CD8-positive, alpha-beta memory T cell (primary cell): ENCODE results near the gene RIOK3. TPM values are rescaled to one million over a fixed set of nuclear protein-coding genes. Genes with fewer than 3 reads are reported as not detected.
A peak's percentile ranks its signal among the peaks of the same experiment; 100 is the strongest.

ENCODE experiments used
- CTCF ChIA-PET: fragments of 350-600 bp; sonication (Branson Sonifier 250); formaldehyde crosslinking; loops from one replicate; lab custom pipeline; 2021; ENCODE audit warnings: antibody characterized with exemption; lab: Charles Lee
- POLR2A ChIA-PET: fragments of 350-600 bp; sonication (Branson Sonifier 250); formaldehyde crosslinking; loops from one replicate; lab custom pipeline; 2021; ENCODE audit warnings: antibody characterized with exemption; lab: Charles Lee
- DNase-seq, 5 donors: peaks; one replicate each; pipeline versions ENCODE4 v3.0.0 to v3.0.0-alpha.2; 2020 to 2022; ENCODE audit warnings: mixed read lengths in 1 of 5
- H3K27ac ChIP-seq: one replicate; pipeline ENCODE4 v1.7.0; 2013; ENCODE audit warnings: low read depth, mild to moderate bottlenecking, low read length, moderate library complexity
- H3K27me3 ChIP-seq: 2 replicates; pipeline ENCODE4 v1.7.0; 2013; ENCODE audit warnings: low read length, mild to moderate bottlenecking; ENCODE audit not compliant: insufficient read depth, poor library complexity, severe bottlenecking
- H3K36me3 ChIP-seq: 2 replicates; pipeline ENCODE4 v1.7.0; 2013; ENCODE audit warnings: mild to moderate bottlenecking, low read length, moderate library complexity; ENCODE audit not compliant: insufficient read depth
- H3K4me1 ChIP-seq: 2 replicates; pipeline ENCODE4 v1.7.0; 2013; ENCODE audit warnings: mild to moderate bottlenecking, low read length, moderate library complexity; ENCODE audit not compliant: insufficient read depth
- H3K4me3 ChIP-seq: 2 replicates; pipeline ENCODE4 v1.7.0; 2013; ENCODE audit warnings: mild to moderate bottlenecking, low read length
- H3K9me3 ChIP-seq: 2 replicates; pipeline ENCODE4 v1.7.0; 2013; ENCODE audit warnings: mild to moderate bottlenecking, low read length
- H3K27ac Mint-ChIP-seq, 8 donors: one replicate each; pipeline ENCODE4 v1.8.0; 2020 to 2021; ENCODE audit warnings: mixed read lengths in 8 of 8, mild to moderate bottlenecking in 6 of 8, inconsistent platforms in 3 of 8, moderate library complexity in 3 of 8
- H3K27me3 Mint-ChIP-seq, 2 donors: one replicate each; pipeline ENCODE4 v1.8.0; 2020 to 2021; ENCODE audit warnings: mixed read lengths in 2 of 2, mild to moderate bottlenecking in 1 of 2, moderate library complexity in 1 of 2
- H3K36me3 Mint-ChIP-seq, 3 donors: one replicate each; pipeline ENCODE4 v1.8.0; 2020 to 2021; ENCODE audit warnings: mixed read lengths in 3 of 3, inconsistent platforms in 1 of 3, mild to moderate bottlenecking in 1 of 3
- H3K4me1 Mint-ChIP-seq, 3 donors: one replicate each; pipeline ENCODE4 v1.8.0; 2020 to 2021; ENCODE audit warnings: mixed read lengths in 3 of 3, inconsistent platforms in 1 of 3, mild to moderate bottlenecking in 1 of 3
- H3K4me3 Mint-ChIP-seq, 7 donors: one replicate each; pipeline ENCODE4 v1.8.0; 2020 to 2021; ENCODE audit warnings: mixed read lengths in 7 of 7, mild to moderate bottlenecking in 6 of 7, moderate library complexity in 4 of 7, inconsistent platforms in 2 of 7
- H3K9me3 Mint-ChIP-seq, 5 donors: one replicate each; pipeline ENCODE4 v1.8.0; 2020 to 2022; ENCODE audit warnings: mixed read lengths in 5 of 5, mild to moderate bottlenecking in 3 of 5, moderate library complexity in 2 of 5, inconsistent platforms in 1 of 5
- polyA plus RNA-seq: library from polyadenylated mRNA; unstranded; fragments of 300-500 nt; fragmentation: Illumina TruSeq; gene quantifications from one replicate; pipeline ENCODE4 v1.2.3, GENCODE V29; 2021
- total RNA-seq, 2 experiments: library from RNA; stranded (reverse); gene quantifications; one replicate each; pipeline ENCODE4 v1.2.3, GENCODE V29; 2021

The RIOK3 gene
- total and polyA plus RNA-seq, 3 experiments from 2014 or later = 41.6 to 56.4 (median 55.3) TPM

- DNase-seq = no peak
- Mint-ChIP-seq H3K4me3 (peak overlapping the region; percentile 98 to 100 (median 99)), H3K36me3 (peaks cover 0 to 32% (median 3%) of the 10 kb centered on the region in 3 donors), H3K4me1 (peaks cover 46 to 57% (median 56%) of the 10 kb centered on the region in 3 donors), H3K27ac (peak overlapping the region; percentile 86 to 99 (median 94)), H3K27me3 (peaks cover 0 to 4% of the 10 kb centered on the region in 2 donors), H3K9me3 (no peaks in the 10 kb centered on the region)
- H3K27me3 ChIP-seq = no peaks in the 10 kb centered on the region
- POLR2A ChIA-PET = interaction anchor here (0.9 to 1.8 kb wide), 2 partner anchors 13 to 50 kb away, joined by 3 to 4 read pairs; partner anchors contain the start of gene RMC1
- peaks cover 45% of the 10 kb centered on the region for H3K4me1 ChIP-seq
- no peaks in the 10 kb centered on the region for H3K36me3 ChIP-seq
- CTCF ChIA-PET = interaction anchor here (1.1 to 1.8 kb wide), 4 partner anchors 9 to 46 kb away, joined by 3 to 7 read pairs (median 4); no protein-coding TSS in a partner anchor
- H3K27ac ChIP-seq = peak overlapping the region; percentile 89
- H3K4me3 ChIP-seq = peak overlapping the region; percentile 86
- H3K9me3 ChIP-seq = no peaks in the 10 kb centered on the region
These were observed 582 bp downstream of the RIOK3 start for GRCh38 chr18:23453680-23454058.

GRCh38 chr18:23456835-23457234 lies 3.7 kb downstream of the RIOK3 start:
- Mint-ChIP-seq H3K27ac (peak overlapping the region in 1 of 8 donors; percentile 4), H3K4me3 (peak overlapping the region in 5 of 7 donors; percentile 0 to 81 (median 10)), H3K27me3 (no peaks in the 10 kb centered on the region)

DNA sequence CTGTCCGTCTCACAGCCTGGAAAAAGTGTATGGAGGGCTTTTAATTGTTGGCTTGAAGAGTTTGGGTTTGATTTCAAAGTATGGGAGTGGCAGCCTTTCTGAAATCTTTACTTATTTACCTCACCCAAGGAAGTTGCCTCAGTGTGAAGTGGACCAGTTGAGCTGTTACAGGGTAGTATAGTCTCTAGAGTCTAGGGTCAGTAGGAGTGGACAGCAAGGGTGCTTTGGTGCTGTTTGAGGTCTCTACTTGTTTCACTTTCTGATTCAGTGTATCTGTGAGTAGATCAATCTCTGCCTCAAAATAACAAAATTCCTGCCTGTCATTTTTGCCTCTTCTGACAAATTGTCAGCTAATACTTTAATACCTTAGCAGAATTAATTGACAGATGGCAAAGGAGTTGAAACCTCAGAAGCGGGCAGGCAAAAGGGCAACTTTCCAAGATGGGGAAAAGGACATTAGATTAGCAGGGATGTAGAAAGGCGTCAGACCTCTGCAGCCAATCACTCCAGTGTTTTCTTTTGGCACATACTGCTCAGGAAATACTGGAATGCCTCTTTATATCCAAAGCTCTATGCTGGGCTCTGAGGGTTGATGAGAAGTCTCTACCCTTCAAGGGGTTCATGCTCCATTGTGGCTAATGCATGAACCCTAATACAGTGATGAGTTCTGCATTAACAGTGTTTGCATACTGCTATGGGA lies 5.9 kb downstream of the RIOK3 start:
- ChIA-PET CTCF (no interaction called here), POLR2A (no interaction called here)
- H3K4me3 ChIP-seq = no peak overlapping the region
- Mint-ChIP-seq H3K36me3 (peaks cover 4 to 62% (median 20%) of the 10 kb centered on the region in 3 donors), H3K27ac (peak overlapping the region in 7 of 8 donors; percentile 4 to 84 (median 51)), H3K4me1 (peaks cover 66 to 84% (median 82%) of the 10 kb centered on the region in 3 donors), H3K9me3 (no peaks in the 10 kb centered on the region), H3K27me3 (no peaks in the 10 kb centered on the region), H3K4me3 (peak overlapping the region in 4 of 7 donors; percentile 45 to 68 (median 58))
- no peaks in the 10 kb centered on the region for H3K27me3 ChIP-seq
- H3K36me3 ChIP-seq = peaks cover 10% of the 10 kb centered on the region
- no peak overlapping the region for H3K27ac ChIP-seq
- H3K9me3 ChIP-seq = no peaks in the 10 kb centered on the region
- DNase-seq = no peak
- peaks cover 64% of the 10 kb centered on the region for H3K4me1 ChIP-seq

More at GRCh38 chr18:23456835-23457234, 3.7 kb downstream of the RIOK3 start:
- no peak for DNase-seq
- no peak overlapping the region for H3K4me3 ChIP-seq
- Mint-ChIP-seq H3K9me3 (no peaks in the 10 kb centered on the region), H3K4me1 (peaks cover 73 to 86% (median 85%) of the 10 kb centered on the region in 3 donors), H3K36me3 (peaks cover 0 to 57% (median 9%) of the 10 kb centered on the region in 3 donors)
- no peaks in the 10 kb centered on the region for H3K36me3 ChIP-seq
- H3K9me3 ChIP-seq = no peaks in the 10 kb centered on the region
- CTCF ChIA-PET = no interaction called here
- POLR2A ChIA-PET = no interaction called here
- H3K27ac ChIP-seq = no peak overlapping the region
- H3K27me3 ChIP-seq = no peaks in the 10 kb centered on the region
- peaks cover 65% of the 10 kb centered on the region for H3K4me1 ChIP-seq

DNA sequence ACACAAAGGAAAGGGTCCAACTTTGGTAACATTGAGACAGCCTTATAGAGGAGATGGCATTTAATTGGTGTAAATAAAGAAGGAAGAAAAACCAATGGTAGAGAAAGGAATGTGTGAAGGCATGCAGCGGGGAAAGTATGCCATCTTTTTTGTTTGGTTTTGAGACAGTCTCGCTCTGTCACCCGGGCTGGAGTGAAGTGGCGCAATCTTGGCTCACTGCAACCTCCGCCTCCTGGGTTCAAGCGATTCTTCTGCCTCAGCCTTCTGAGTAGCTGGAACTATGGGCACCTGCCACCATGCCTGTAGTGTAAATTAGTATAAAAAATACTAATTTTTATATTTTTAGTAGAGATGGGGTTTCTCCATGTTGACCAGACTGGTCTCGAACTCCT lies 6.4 kb downstream of the RIOK3 start:
- CTCF ChIA-PET = no interaction called here
- H3K4me1 Mint-ChIP-seq = peaks cover 61 to 79% (median 76%) of the 10 kb centered on the region in 3 donors
- H3K4me1 ChIP-seq = peaks cover 59% of the 10 kb centered on the region
- H3K27ac Mint-ChIP-seq = peak overlapping the region in 3 of 8 donors; percentile 24 to 61 (median 49)
- no peaks in the 10 kb centered on the region for H3K27me3 ChIP-seq
- H3K27me3 Mint-ChIP-seq = no peaks in the 10 kb centered on the region
- no peaks in the 10 kb centered on the region for H3K9me3 Mint-ChIP-seq
- no peaks in the 10 kb centered on the region for H3K9me3 ChIP-seq
- no peak overlapping the region for H3K27ac ChIP-seq
- DNase-seq = no peak
- peaks cover 4 to 64% (median 23%) of the 10 kb centered on the region in 3 donors for H3K36me3 Mint-ChIP-seq
- peak overlapping the region in 2 of 7 donors; percentile 45 to 68 for H3K4me3 Mint-ChIP-seq
- no peak overlapping the region for H3K4me3 ChIP-seq
- H3K36me3 ChIP-seq = peaks cover 15% of the 10 kb centered on the region
- POLR2A ChIA-PET = no interaction called here

DNA sequence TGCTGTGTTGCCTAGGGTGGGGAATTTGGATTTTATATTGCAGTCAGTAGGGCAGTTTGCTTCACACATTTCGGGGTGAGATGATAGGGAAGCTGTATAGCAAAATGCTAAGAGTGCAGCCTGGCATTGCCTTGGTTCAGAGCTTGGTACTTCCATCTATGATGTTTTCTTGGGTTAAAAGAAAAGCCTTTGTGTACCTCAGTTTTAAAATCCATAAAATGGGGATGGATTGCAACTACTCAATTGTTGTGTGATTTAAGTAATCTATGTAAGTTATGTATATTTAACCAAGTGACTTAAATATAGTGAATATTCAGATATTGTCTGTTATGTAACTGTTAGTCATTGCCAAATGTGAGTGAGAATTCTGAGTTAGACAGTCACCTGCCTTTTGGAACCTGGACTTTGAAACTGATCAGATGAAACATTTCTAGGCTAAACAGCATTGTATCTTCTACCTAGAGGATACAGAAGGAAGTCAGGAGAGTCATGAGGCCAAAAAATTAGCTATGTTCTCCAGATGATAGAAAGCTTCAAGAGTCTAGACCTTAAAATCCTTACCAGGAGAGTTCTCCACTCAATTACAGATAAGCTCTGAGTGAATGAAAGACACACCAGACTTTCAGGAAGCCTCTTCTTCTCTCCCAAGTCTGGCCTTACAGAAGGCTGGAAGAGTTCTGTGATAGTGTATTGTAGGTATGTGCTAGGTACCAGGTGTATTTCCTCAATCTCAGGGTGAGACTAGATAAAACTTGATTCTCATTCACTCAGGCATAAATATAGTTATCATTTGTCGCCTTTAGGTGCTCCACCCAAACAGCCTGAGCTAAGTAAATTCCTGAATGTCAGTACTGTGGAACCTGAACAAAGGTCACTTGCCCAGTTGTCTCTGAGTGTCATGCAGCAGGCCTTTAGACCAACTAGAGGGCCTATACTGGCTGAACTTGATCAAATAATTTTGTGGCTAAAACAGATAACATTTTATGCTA lies 7.5 kb downstream of the RIOK3 start:
- Mint-ChIP-seq H3K27ac (peak overlapping the region in 5 of 8 donors; percentile 1 to 84 (median 30)), H3K27me3 (no peaks in the 10 kb centered on the region), H3K4me3 (peak overlapping the region in 4 of 7 donors; percentile 19 to 60 (median 38)), H3K9me3 (no peaks in the 10 kb centered on the region), H3K36me3 (peaks cover 4 to 66% (median 25%) of the 10 kb centered on the region in 3 donors), H3K4me1 (peaks cover 55 to 73% (median 70%) of the 10 kb centered on the region in 3 donors)
- no peaks in the 10 kb centered on the region for H3K9me3 ChIP-seq
- peaks cover 15% of the 10 kb centered on the region for H3K36me3 ChIP-seq
- H3K27ac ChIP-seq = no peak overlapping the region
- POLR2A ChIA-PET = no interaction called here
- CTCF ChIA-PET = no interaction called here
- H3K27me3 ChIP-seq = no peaks in the 10 kb centered on the region
- peaks cover 49% of the 10 kb centered on the region for H3K4me1 ChIP-seq
- DNase-seq = no peak
- no peak overlapping the region for H3K4me3 ChIP-seq

- Mint-ChIP-seq H3K27ac (no peak overlapping the region), H3K4me3 (no peak overlapping the region), H3K4me1 (peaks cover 45 to 51% (median 48%) of the 10 kb centered on the region in 3 donors), H3K27me3 (no peaks in the 10 kb centered on the region), H3K36me3 (peaks cover 8 to 77% (median 30%) of the 10 kb centered on the region in 3 donors), H3K9me3 (no peaks in the 10 kb centered on the region)
- H3K9me3 ChIP-seq = no peaks in the 10 kb centered on the region
- POLR2A ChIA-PET = no interaction called here
- peaks cover 28% of the 10 kb centered on the region for H3K4me1 ChIP-seq
- H3K36me3 ChIP-seq = peaks cover 33% of the 10 kb centered on the region
- CTCF ChIA-PET = interaction anchor here (0.6 to 1.2 kb wide), 4 partner anchors 9 to 386 kb away, joined by 3 read pairs; partner anchors contain the start of gene RIOK3
- H3K27me3 ChIP-seq = no peaks in the 10 kb centered on the region
- no peak overlapping the region for H3K27ac ChIP-seq
- no peak overlapping the region for H3K4me3 ChIP-seq
- DNase-seq = no peak
These were observed 9.8 kb downstream of the RIOK3 start for GRCh38 chr18:23462876-23463275.

- H3K4me1 ChIP-seq = no peaks in the 10 kb centered on the region
- Mint-ChIP-seq H3K9me3 (no peaks in the 10 kb centered on the region), H3K4me3 (no peak overlapping the region), H3K36me3 (peaks cover 4 to 44% (median 18%) of the 10 kb centered on the region in 3 donors), H3K27me3 (no peaks in the 10 kb centered on the region), H3K27ac (peak overlapping the region in 2 of 8 donors; percentile 17 to 92), H3K4me1 (peaks cover 0 to 3% (median 0%) of the 10 kb centered on the region in 3 donors)
- ChIA-PET CTCF (interaction anchor here (1.4 kb wide), 1 partner anchor 30 kb away, joined by 5 read pairs; no protein-coding TSS in a partner anchor), POLR2A (no interaction called here)
- H3K27me3 ChIP-seq = no peaks in the 10 kb centered on the region
- H3K36me3 ChIP-seq = peaks cover 68% of the 10 kb centered on the region
- H3K27ac ChIP-seq = no peak overlapping the region
- DNase-seq = no peak
- no peak overlapping the region for H3K4me3 ChIP-seq
- no peaks in the 10 kb centered on the region for H3K9me3 ChIP-seq
These were observed 15.8 kb downstream of the RIOK3 start for GRCh38 chr18:23468753-23469459.
